SK-N-SH treated with all-trans-retinoic acid at 6 μM for 48 hours (cell line): ENCODE data around the gene CSE1L.
"Not testable (repeated sequence)": the region's sequence is repeated elsewhere in the genome, so short reads cannot be mapped to it uniquely, and the experiment has no call there.

Source experiments
- ATAC-seq: fragments of 200-7000 bp; cut with Tn5 transposase; 3 replicates; pipeline ENCODE4 v1.9.1; 2020; ENCODE audit warnings: mild to moderate bottlenecking, moderate library complexity
- ARNTL ChIP-seq: fragments of 450-650 bp; formaldehyde crosslinking; IDR thresholded peaks from 2 replicates; pipeline ENCODE4 v1.5.0; 2020; ENCODE audit warnings: low read depth, mild to moderate bottlenecking, moderate library complexity, borderline replicate concordance
- BACH2 ChIP-seq: fragments of 250-450 bp; sonication (Bioruptor Pico); IDR thresholded peaks from 2 replicates; pipeline ENCODE4 v1.9.0; 2021; ENCODE audit warnings: mild to moderate bottlenecking, borderline replicate concordance
- CSDC2 ChIP-seq: fragments of 250-450 bp; sonication (Bioruptor Pico); IDR thresholded peaks from 2 replicates; pipeline ENCODE4 v1.5.0; 2020; ENCODE audit warnings: mild to moderate bottlenecking, moderate library complexity
- ESRRG ChIP-seq: fragments of 250-450 bp; sonication (Bioruptor Pico); IDR thresholded peaks from 2 replicates; pipeline ENCODE4 v1.6.1; 2021; ENCODE audit warnings: mild to moderate bottlenecking
- GLIS3 ChIP-seq: fragments of 250-450 bp; sonication (Bioruptor Pico); IDR thresholded peaks from 2 replicates; pipeline ENCODE4 v1.5.0; 2020; ENCODE audit warnings: mild to moderate bottlenecking, moderate library complexity
- ISL1 ChIP-seq: fragments of 250-450 bp; sonication (Bioruptor Pico); IDR thresholded peaks from 2 replicates; pipeline ENCODE4 v2.1.2; 2022; ENCODE audit warnings: mild to moderate bottlenecking, moderate library complexity
- OSR1 ChIP-seq: fragments of 250-450 bp; sonication (Bioruptor Pico); IDR thresholded peaks from 2 replicates; pipeline ENCODE4 v1.8.0; 2022; ENCODE audit warnings: moderate library complexity, mild to moderate bottlenecking, inconsistent platforms
- PPARA ChIP-seq: fragments of 250-450 bp; sonication (Bioruptor Pico); IDR thresholded peaks from 2 replicates; pipeline ENCODE4 v1.5.0; 2020; ENCODE audit warnings: mild to moderate bottlenecking, borderline replicate concordance
- RARB ChIP-seq: fragments of 250-450 bp; sonication (Bioruptor Pico); IDR thresholded peaks from 2 replicates; pipeline ENCODE4 v1.8.0; 2021; ENCODE audit warnings: mild to moderate bottlenecking, moderate library complexity
- SNAI2 ChIP-seq: fragments of 250-450 bp; sonication (Bioruptor Pico); IDR thresholded peaks from 2 replicates; pipeline ENCODE4 v1.5.0; 2020; ENCODE audit warnings: mild to moderate bottlenecking, moderate library complexity
- TCF4 ChIP-seq: fragments of 250-450 bp; sonication (Bioruptor Pico); IDR thresholded peaks from 2 replicates; pipeline ENCODE4 v1.8.0; 2021; ENCODE audit warnings: mild to moderate bottlenecking, moderate library complexity, borderline replicate concordance
- ZC3H10 ChIP-seq: fragments of 250-450 bp; sonication (Bioruptor Pico); IDR thresholded peaks from 2 replicates; pipeline ENCODE4 v1.5.1; 2021; ENCODE audit warnings: mild to moderate bottlenecking, moderate library complexity
- ZFP3 ChIP-seq: fragments of 250-450 bp; sonication (Bioruptor Pico); IDR thresholded peaks from 2 replicates; pipeline ENCODE4 v1.5.0; 2020; ENCODE audit warnings: mild to moderate bottlenecking, moderate library complexity
- ZFP30 ChIP-seq: fragments of 450-650 bp; formaldehyde crosslinking; IDR thresholded peaks from 2 replicates; pipeline ENCODE4 v1.5.0; 2022; ENCODE audit warnings: mild to moderate bottlenecking, moderate library complexity
- ZNF565 ChIP-seq: fragments of 450-650 bp; formaldehyde crosslinking; conservative IDR thresholded peaks from 2 replicates; pipeline ENCODE4 v1.5.0; 2020; ENCODE audit warnings: low read depth, mild to moderate bottlenecking, moderate library complexity
- ZNF70 ChIP-seq: fragments of 450-650 bp; formaldehyde crosslinking; IDR thresholded peaks from 2 replicates; pipeline ENCODE4 v1.5.0; 2020; ENCODE audit warnings: mild to moderate bottlenecking, moderate library complexity
- ZNF8 ChIP-seq: fragments of 450-650 bp; formaldehyde crosslinking; IDR thresholded peaks from 2 replicates; pipeline ENCODE4 v1.5.0; 2020; ENCODE audit warnings: mild to moderate bottlenecking, moderate library complexity
- TF ChIP-seq, protein P1 (sequence below): fragments of 250-450 bp; sonication (Bioruptor Pico); IDR thresholded peaks from 2 replicates; pipeline ENCODE4 v1.5.1; 2021; ENCODE audit warnings: mild to moderate bottlenecking, moderate library complexity
- TF ChIP-seq, protein P2 (sequence below): fragments of 250-450 bp; sonication (Bioruptor Pico); IDR thresholded peaks from 2 replicates; pipeline ENCODE4 v1.5.1; 2020; ENCODE audit warnings: low read depth, mild to moderate bottlenecking, moderate library complexity
- TF ChIP-seq, protein P3 (sequence below): fragments of 250-450 bp; sonication (Bioruptor Pico); IDR thresholded peaks from 2 replicates; pipeline ENCODE4 v1.5.0; 2020; ENCODE audit warnings: mild to moderate bottlenecking, moderate library complexity
- TF ChIP-seq, protein P4 (sequence below): fragments of 250-450 bp; sonication (Bioruptor Pico); IDR thresholded peaks from 2 replicates; pipeline ENCODE4 v1.8.0; 2021; ENCODE audit warnings: low read depth, mild to moderate bottlenecking, moderate library complexity, borderline replicate concordance

The CSE1L gene

DNA sequence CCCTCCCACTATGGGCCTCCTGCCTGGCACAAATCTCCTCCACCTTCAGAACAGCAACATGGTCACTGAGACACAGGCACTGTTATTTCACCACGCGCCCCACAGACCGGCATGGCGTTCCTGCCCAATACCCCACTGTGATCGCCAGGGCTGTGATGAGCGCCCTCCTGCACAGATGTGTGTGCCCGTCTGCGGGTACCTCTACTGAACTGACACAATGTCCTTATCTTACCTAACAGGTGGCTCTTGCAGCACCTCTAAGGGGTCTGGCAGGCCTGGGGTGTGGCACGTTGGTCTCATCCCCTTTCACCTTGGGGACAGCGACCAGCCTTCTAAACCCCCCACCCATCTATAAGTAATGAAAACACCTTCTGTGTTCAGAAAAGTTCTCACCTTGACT, 77.9 kb downstream of the CSE1L start:
- no peak for ATAC-seq
- no peak for TF ChIP-seq GLIS3 (CRISPR knock-in tag)
- TF ChIP-seq SNAI2 (CRISPR knock-in tag) = no peak
- no peak for TF ChIP-seq BACH2 (CRISPR knock-in tag)
- no peak for TF ChIP-seq ARNTL (CRISPR knock-in tag)
- no peak for TF ChIP-seq ZC3H10 (CRISPR knock-in tag)
- TF ChIP-seq, protein P1, sequence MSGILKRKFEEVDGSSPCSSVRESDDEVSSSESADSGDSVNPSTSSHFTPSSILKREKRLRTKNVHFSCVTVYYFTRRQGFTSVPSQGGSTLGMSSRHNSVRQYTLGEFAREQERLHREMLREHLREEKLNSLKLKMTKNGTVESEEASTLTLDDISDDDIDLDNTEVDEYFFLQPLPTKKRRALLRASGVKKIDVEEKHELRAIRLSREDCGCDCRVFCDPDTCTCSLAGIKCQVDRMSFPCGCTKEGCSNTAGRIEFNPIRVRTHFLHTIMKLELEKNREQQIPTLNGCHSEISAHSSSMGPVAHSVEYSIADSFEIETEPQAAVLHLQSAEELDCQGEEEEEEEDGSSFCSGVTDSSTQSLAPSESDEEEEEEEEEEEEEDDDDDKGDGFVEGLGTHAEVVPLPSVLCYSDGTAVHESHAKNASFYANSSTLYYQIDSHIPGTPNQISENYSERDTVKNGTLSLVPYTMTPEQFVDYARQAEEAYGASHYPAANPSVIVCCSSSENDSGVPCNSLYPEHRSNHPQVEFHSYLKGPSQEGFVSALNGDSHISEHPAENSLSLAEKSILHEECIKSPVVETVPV (CRISPR knock-in tag) = no peak
- TF ChIP-seq ZNF565 = no peak
- no peak for TF ChIP-seq OSR1

DNA sequence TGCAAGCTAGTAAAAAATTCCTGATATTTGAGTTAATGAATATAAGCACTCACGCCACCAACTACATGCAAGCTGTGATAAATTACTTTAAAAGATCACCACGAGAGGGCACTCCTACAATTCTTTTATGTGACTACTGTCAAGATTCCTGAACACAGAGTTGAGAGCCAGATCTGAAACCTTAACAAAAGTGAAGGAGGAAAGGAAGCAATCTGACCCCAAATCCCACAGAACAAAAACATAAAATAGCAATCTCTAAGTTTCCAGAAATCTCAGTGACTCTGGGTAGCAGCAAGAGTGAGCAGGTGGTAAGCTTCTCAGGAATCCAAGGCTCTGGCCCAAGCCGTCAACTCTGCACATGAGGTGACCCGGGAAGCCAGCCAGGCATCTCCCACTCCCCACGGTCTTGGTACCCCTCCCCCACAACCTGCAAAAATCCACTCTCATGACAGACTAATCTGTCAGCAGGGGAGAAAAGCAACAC, 86.9 kb downstream of the CSE1L start:
- no peak for TF ChIP-seq ZNF565
- TF ChIP-seq ZNF70 (CRISPR knock-in tag) = no peak
- no peak for TF ChIP-seq BACH2 (CRISPR knock-in tag)
- TF ChIP-seq ZNF8 (CRISPR knock-in tag) = no peak
- TF ChIP-seq TCF4 (CRISPR knock-in tag) = no peak
- TF ChIP-seq RARB = no peak
- TF ChIP-seq SNAI2 (CRISPR knock-in tag) = no peak
- TF ChIP-seq GLIS3 (CRISPR knock-in tag) = no peak
- TF ChIP-seq PPARA = no peak
- no peak for TF ChIP-seq ZFP30 (CRISPR knock-in tag)
- no peak for TF ChIP-seq ZFP3 (CRISPR knock-in tag)
- TF ChIP-seq, all 23 proteins: peak for 0
- ATAC-seq = peak; percentile 87

DNA sequence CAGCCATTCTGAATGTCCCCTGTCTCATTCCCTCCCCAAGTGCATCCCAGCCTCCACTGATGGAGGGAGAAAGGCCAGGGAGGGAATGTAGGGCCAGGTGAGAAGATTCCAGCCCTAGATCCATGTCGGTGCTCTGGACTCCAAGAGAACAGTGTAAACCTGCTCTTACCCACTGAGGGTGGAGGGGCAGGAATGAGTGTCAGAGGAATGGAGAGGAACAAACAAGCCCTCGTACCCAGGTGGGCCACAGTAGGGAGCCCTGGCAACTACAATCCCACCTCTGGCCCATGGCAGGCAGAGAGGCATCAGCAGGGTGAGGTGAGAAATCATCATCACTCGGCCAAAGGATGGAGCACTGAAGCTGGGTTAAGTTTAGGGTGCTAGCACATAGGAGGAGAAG, 87.5 kb downstream of the CSE1L start:
- no peak; the same call in 2 of the 3 replicates for ATAC-seq
- TF ChIP-seq CSDC2 (CRISPR knock-in tag) (no peak), ZC3H10 (CRISPR knock-in tag) (no peak), ISL1 (CRISPR knock-in tag) (no peak), RARB (no peak), OSR1 (no peak), ZNF565 (no peak), PPARA (no peak), BACH2 (CRISPR knock-in tag) (no peak), ARNTL (CRISPR knock-in tag) (no peak), ESRRG (CRISPR knock-in tag) (no peak), ZFP3 (CRISPR knock-in tag) (no peak), ZFP30 (CRISPR knock-in tag) (no peak)
- TF ChIP-seq, protein P2, sequence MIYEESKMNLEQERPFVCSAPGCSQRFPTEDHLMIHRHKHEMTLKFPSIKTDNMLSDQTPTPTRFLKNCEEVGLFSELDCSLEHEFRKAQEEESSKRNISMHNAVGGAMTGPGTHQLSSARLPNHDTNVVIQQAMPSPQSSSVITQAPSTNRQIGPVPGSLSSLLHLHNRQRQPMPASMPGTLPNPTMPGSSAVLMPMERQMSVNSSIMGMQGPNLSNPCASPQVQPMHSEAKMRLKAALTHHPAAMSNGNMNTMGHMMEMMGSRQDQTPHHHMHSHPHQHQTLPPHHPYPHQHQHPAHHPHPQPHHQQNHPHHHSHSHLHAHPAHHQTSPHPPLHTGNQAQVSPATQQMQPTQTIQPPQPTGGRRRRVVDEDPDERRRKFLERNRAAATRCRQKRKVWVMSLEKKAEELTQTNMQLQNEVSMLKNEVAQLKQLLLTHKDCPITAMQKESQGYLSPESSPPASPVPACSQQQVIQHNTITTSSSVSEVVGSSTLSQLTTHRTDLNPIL (CRISPR knock-in tag) = no peak
- TF ChIP-seq, protein P3, sequence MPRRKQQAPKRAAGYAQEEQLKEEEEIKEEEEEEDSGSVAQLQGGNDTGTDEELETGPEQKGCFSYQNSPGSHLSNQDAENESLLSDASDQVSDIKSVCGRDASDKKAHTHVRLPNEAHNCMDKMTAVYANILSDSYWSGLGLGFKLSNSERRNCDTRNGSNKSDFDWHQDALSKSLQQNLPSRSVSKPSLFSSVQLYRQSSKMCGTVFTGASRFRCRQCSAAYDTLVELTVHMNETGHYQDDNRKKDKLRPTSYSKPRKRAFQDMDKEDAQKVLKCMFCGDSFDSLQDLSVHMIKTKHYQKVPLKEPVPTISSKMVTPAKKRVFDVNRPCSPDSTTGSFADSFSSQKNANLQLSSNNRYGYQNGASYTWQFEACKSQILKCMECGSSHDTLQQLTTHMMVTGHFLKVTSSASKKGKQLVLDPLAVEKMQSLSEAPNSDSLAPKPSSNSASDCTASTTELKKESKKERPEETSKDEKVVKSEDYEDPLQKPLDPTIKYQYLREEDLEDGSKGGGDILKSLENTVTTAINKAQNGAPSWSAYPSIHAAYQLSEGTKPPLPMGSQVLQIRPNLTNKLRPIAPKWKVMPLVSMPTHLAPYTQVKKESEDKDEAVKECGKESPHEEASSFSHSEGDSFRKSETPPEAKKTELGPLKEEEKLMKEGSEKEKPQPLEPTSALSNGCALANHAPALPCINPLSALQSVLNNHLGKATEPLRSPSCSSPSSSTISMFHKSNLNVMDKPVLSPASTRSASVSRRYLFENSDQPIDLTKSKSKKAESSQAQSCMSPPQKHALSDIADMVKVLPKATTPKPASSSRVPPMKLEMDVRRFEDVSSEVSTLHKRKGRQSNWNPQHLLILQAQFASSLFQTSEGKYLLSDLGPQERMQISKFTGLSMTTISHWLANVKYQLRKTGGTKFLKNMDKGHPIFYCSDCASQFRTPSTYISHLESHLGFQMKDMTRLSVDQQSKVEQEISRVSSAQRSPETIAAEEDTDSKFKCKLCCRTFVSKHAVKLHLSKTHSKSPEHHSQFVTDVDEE (CRISPR knock-in tag) = no peak
- TF ChIP-seq, protein P4, sequence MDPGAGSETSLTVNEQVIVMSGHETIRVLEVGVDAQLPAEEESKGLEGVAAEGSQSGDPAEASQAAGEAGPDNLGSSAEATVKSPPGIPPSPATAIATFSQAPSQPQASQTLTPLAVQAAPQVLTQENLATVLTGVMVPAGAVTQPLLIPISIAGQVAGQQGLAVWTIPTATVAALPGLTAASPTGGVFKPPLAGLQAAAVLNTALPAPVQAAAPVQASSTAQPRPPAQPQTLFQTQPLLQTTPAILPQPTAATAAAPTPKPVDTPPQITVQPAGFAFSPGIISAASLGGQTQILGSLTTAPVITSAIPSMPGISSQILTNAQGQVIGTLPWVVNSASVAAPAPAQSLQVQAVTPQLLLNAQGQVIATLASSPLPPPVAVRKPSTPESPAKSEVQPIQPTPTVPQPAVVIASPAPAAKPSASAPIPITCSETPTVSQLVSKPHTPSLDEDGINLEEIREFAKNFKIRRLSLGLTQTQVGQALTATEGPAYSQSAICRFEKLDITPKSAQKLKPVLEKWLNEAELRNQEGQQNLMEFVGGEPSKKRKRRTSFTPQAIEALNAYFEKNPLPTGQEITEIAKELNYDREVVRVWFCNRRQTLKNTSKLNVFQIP (CRISPR knock-in tag) = no peak
- TF ChIP-seq, all 23 proteins: peak for 0

DNA sequence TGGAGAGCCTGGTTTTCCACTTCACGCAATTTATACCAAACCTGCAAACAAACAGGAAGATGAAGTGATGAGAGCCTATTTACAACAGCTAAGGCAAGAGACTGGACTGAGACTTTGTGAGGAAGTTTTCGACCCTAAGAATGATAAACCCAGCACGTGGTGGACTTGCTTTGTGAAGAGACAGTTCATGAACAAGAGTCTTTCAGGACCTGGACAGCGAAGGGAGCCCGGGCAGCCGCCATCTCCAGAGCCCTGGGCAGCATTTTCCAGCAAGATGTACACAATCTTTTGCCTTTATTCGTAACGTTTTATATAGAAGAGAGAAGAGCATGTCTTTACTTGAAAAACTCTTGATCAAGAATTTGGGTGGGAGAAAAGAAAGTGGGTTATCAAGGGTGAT, 88.7 kb downstream of the CSE1L start:
- ATAC-seq = not testable (repeated sequence)
